Colonic mucosa (tissue), 4 donors: ENCODE measurements around the gene TCERG1. TPM values are rescaled to one million over a fixed set of nuclear protein-coding genes. Genes with fewer than 3 reads are reported as not detected.

Source experiments
- DNase-seq: peaks from one replicate; pipeline ENCODE4 v3.0.0-alpha.2; 2020
- H3K27ac ChIP-seq: fragments of 200-600 bp; one replicate; pipeline ENCODE4 v1.8.0; 2021
- H3K27me3 ChIP-seq: fragments of 200-600 bp; one replicate; pipeline ENCODE4 v1.8.0; 2021
- H3K36me3 ChIP-seq: fragments of 200-600 bp; one replicate; pipeline ENCODE4 v1.8.0; 2021
- H3K4me1 ChIP-seq: fragments of 200-600 bp; one replicate; pipeline ENCODE4 v1.8.0; 2021; ENCODE audit warnings: mild to moderate bottlenecking
- H3K4me3 ChIP-seq: fragments of 200-600 bp; one replicate; pipeline ENCODE4 v1.8.0; 2021
- H3K9ac ChIP-seq, 2 donors: one replicate each; pipeline ENCODE4 v1.7.0; 2013; ENCODE audit warnings: control low read depth in 2 of 2, low read depth in 2 of 2, low read length in 2 of 2
- H3K9me3 ChIP-seq: fragments of 200-600 bp; one replicate; pipeline ENCODE4 v1.8.0; 2021
- CTCF ChIP-seq: fragments of 200-600 bp; IDR thresholded peaks from one replicate; pipeline ENCODE4 v1.8.0; 2022; ENCODE audit warnings: antibody characterized with exemption, mild to moderate bottlenecking
- intact Hi-C: fragments of 100-400 bp; cut with DNase I; formaldehyde crosslinking; loops from one replicate; pipeline ENCODE4 v1.14.1; 2022
- total RNA-seq, 2 donors: library from RNA; stranded (reverse); fragmentation: NEBNext Ultra II Directional in 1 of 2; extraction: Animal tissue kit (Norgen Biotek cat#: 25700) in 1 of 2; gene quantifications; one replicate each; pipeline ENCODE4 v1.2.1, GENCODE V29; 2021
- donor health status: healthy.
- donor health status: DM: no; HTN: no; CAD: no.
- donor health status: DM: no; HTN: no; CAD: no.

Gene TCERG1
- total RNA-seq, 2 donors from 2014 or later, result 54.0 to 61.7 TPM

- no peak for DNase-seq
- no peaks in the 10 kb centered on the region for H3K4me1 ChIP-seq
- H3K27me3 ChIP-seq, result no peaks in the 10 kb centered on the region
- no peak overlapping the region for H3K4me3 ChIP-seq
- intact Hi-C loops, result no loop called here
- H3K27ac ChIP-seq, result no peak overlapping the region
- H3K9me3 ChIP-seq, result no peaks in the 10 kb centered on the region
- H3K36me3 ChIP-seq, result no peaks in the 10 kb centered on the region
- no peak for TF ChIP-seq CTCF
- no peak overlapping the region for H3K9ac ChIP-seq
Measured at GRCh38 chr5:146451411-146451810, 4.3 kb downstream of the TCERG1 start.

- H3K9ac ChIP-seq, result no peak overlapping the region
- DNase-seq, result no peak
- no peaks in the 10 kb centered on the region for H3K36me3 ChIP-seq
- TF ChIP-seq CTCF, result no peak
- H3K27ac ChIP-seq, result no peak overlapping the region
- no peaks in the 10 kb centered on the region for H3K9me3 ChIP-seq
- no peaks in the 10 kb centered on the region for H3K27me3 ChIP-seq
- no peaks in the 10 kb centered on the region for H3K4me1 ChIP-seq
- no peak overlapping the region for H3K4me3 ChIP-seq
- intact Hi-C loops, result no loop called here
Measured at GRCh38 chr5:146457431-146457830, 10.3 kb downstream of the TCERG1 start.

GRCh38 chr5:146458894-146459293 is 11.8 kb downstream of the TCERG1 start:
- H3K9ac ChIP-seq, result no peak overlapping the region
- H3K9me3 ChIP-seq, result no peaks in the 10 kb centered on the region
- no peaks in the 10 kb centered on the region for H3K27me3 ChIP-seq
- peaks cover 7% of the 10 kb centered on the region for H3K4me1 ChIP-seq
- TF ChIP-seq CTCF, result no peak
- no peak overlapping the region for H3K27ac ChIP-seq
- H3K4me3 ChIP-seq, result no peak overlapping the region
- no peaks in the 10 kb centered on the region for H3K36me3 ChIP-seq
- no peak for DNase-seq
- intact Hi-C loops, result no loop called here

- H3K4me1 ChIP-seq, result peaks cover 7% of the 10 kb centered on the region
- no peak overlapping the region for H3K4me3 ChIP-seq
- TF ChIP-seq CTCF, result no peak
- H3K36me3 ChIP-seq, result no peaks in the 10 kb centered on the region
- H3K27me3 ChIP-seq, result no peaks in the 10 kb centered on the region
- DNase-seq, result no peak
- H3K9me3 ChIP-seq, result no peaks in the 10 kb centered on the region
- intact Hi-C loops, result no loop called here
- H3K27ac ChIP-seq, result peak overlapping the region; percentile 13
- no peak overlapping the region for H3K9ac ChIP-seq
Measured at GRCh38 chr5:146461319-146461718, 14.2 kb downstream of the TCERG1 start.

- Histone ChIP-seq H3K9me3 (no peaks in the 10 kb centered on the region), H3K27me3 (no peaks in the 10 kb centered on the region), H3K4me1 (peaks cover 7% of the 10 kb centered on the region), H3K27ac (peak overlapping the region; percentile 4), H3K9ac (no peak overlapping the region), H3K4me3 (no peak overlapping the region), H3K36me3 (no peaks in the 10 kb centered on the region)
- peak; percentile 79 for DNase-seq
- intact Hi-C loops, result no loop called here
- no peak for TF ChIP-seq CTCF
Measured at GRCh38 chr5:146463446-146463845, 16.3 kb downstream of the TCERG1 start.
